ENCODE data around the gene FBRSL1.

GRCh38 chr12:132540436-132540835 is 50.5 kb downstream of the FBRSL1 start:
- TF ChIP-seq RAD21 (IDR thresholded peaks at IDR 0.05) (no peak), CTCF (IDR thresholded peaks at IDR 0.05; ENCODE audit: low read depth, low read length, missing input control) (no peak), REST (IDR thresholded peaks at IDR 0.05) (no peak), YY1 (IDR thresholded peaks at IDR 0.05) (no peak), GABPA (IDR thresholded peaks at IDR 0.05 in 1 of 2, conservative IDR thresholded peaks at IDR 0.05 in 1 of 2) (no peak), TAF1 (conservative IDR thresholded peaks at IDR 0.05) (no peak), EGR1 (IDR thresholded peaks at IDR 0.05; ENCODE audit: low read depth in 2 of 2) (no peak)

Data from liver (tissue), 3 donors.